ENCODE measurements around the gene LIN7B.

DNA sequence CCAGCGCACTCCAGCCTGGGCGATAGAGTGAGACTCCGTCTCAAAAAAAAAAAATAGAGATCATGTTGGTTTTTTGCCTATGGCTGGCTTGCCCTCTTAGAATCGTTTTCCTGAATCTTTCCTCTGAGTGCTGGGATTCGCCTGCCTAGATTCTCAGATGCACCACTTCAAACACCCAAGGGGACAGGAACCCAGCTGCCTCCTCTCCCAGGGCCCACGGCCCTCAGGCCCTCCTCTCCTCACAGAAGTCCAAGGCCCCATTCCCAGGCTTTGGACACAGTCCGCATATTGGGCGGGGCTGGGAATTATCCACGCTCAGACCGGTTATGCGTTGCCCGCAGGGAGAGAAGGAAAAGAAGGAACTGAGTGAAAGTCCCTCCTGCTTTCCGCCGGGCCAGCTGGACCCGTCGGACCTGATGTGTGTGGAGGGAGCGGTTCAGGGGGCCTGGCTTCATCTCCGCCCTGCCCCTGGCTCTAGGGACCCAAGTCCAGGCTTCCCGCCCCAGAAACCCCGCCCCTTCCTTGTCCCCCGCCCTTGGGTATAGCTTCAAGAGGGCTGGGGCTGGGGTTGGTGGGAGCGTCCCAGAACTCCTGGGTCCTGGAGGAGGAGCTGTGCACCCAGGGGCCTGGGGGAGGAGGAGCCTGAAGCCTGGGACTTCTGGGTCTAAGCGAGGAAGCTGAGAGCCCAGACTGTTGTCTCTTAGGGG lies 11.0 kb downstream of the LIN7B start:
- no peak for TF ChIP-seq POLR2AphosphoS5 (IDR thresholded peaks at IDR 0.05; ENCODE audit: low read depth, low read length)
- no peak for TF ChIP-seq ZNF274 (IDR thresholded peaks at IDR 0.05; ENCODE audit: borderline replicate concordance, extremely low read depth, low read length)
- TF ChIP-seq POLR2A (IDR thresholded peaks at IDR 0.05; ENCODE audit: control extremely low read depth in 1 of 2, low read depth in 2 of 2, low read length in 2 of 2), result no peak
- no peak for TF ChIP-seq POU5F1 (IDR thresholded peaks at IDR 0.05; ENCODE audit: low read depth, low read length)
- no peak for TF ChIP-seq GABPA (IDR thresholded peaks at IDR 0.05; ENCODE audit: borderline replicate concordance, insufficient read depth, low read length)
- no peak for TF ChIP-seq CBX8 (IDR thresholded peaks at IDR 0.05; ENCODE audit: borderline replicate concordance, low read depth, low read length)
- TF ChIP-seq SIN3A (conservative IDR thresholded peaks at IDR 0.05 in 1 of 2, IDR thresholded peaks at IDR 0.05 in 1 of 2; ENCODE audit: low read depth in 1 of 2, low read length in 2 of 2), result no peak
- TF ChIP-seq, protein P1, sequence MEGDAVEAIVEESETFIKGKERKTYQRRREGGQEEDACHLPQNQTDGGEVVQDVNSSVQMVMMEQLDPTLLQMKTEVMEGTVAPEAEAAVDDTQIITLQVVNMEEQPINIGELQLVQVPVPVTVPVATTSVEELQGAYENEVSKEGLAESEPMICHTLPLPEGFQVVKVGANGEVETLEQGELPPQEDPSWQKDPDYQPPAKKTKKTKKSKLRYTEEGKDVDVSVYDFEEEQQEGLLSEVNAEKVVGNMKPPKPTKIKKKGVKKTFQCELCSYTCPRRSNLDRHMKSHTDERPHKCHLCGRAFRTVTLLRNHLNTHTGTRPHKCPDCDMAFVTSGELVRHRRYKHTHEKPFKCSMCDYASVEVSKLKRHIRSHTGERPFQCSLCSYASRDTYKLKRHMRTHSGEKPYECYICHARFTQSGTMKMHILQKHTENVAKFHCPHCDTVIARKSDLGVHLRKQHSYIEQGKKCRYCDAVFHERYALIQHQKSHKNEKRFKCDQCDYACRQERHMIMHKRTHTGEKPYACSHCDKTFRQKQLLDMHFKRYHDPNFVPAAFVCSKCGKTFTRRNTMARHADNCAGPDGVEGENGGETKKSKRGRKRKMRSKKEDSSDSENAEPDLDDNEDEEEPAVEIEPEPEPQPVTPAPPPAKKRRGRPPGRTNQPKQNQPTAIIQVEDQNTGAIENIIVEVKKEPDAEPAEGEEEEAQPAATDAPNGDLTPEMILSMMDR (IDR thresholded peaks at IDR 0.05; ENCODE audit: control extremely low read depth in 1 of 3, insufficient read depth in 1 of 3, low read depth in 1 of 3, low read length in 3 of 3), result no peak
- TF ChIP-seq RAD21 (IDR thresholded peaks at IDR 0.05 in 1 of 2, conservative IDR thresholded peaks at IDR 0.05 in 1 of 2; ENCODE audit: low read depth in 2 of 2, low read length in 2 of 2), result no peak
- TF ChIP-seq PHF8 (conservative IDR thresholded peaks at IDR 0.05; ENCODE audit: low read depth, low read length), result no peak
